Muscle of leg (tissue), 16 donors: ENCODE data around the gene CITED4. TPM values are rescaled to one million over a fixed set of nuclear protein-coding genes. Genes with fewer than 3 reads are reported as not detected.
A peak's percentile ranks its signal among the peaks of the same experiment; 100 is the strongest.

Experiments used
- DNase-seq: peaks from one replicate; pipeline ENCODE4 v3.0.0; 2013
- H3K27ac ChIP-seq: one replicate; pipeline ENCODE4 v1.5.1; 2013; ENCODE audit warnings: mild to moderate bottlenecking, low read length, control low read depth
- H3K27me3 ChIP-seq: one replicate; pipeline ENCODE4 v1.6.1; 2013; ENCODE audit warnings: low read length; ENCODE audit not compliant: control insufficient read depth, insufficient read depth
- H3K36me3 ChIP-seq: one replicate; pipeline ENCODE4 v1.6.1; 2013; ENCODE audit warnings: low read length; ENCODE audit not compliant: control insufficient read depth, insufficient read depth
- H3K4me1 ChIP-seq: one replicate; pipeline ENCODE4 v1.6.1; 2013; ENCODE audit warnings: low read length; ENCODE audit not compliant: control insufficient read depth, insufficient read depth
- H3K4me3 ChIP-seq: one replicate; pipeline ENCODE4 v1.5.1; 2013; ENCODE audit warnings: low read length, control low read depth
- H3K9me3 ChIP-seq: replicated peaks from 2 replicates; pipeline ENCODE4 v1.6.1; 2013; ENCODE audit warnings: low read depth, low read length; ENCODE audit not compliant: control insufficient read depth
- WGBS: methylation state at CpG from one replicate; pipeline ENCODE4 v1.1.5; 2013; ENCODE audit warnings: missing lambda C conversion rate; ENCODE audit not compliant: insufficient coverage; 5-methylcytosine and 5-hydroxymethylcytosine counted together
- long read RNA-seq, 11 donors: transcript quantifications; one replicate each; lab custom pipeline, GENCODE V29; 2026
- polyA plus RNA-seq, 8 donors: library from polyadenylated mRNA; unstranded; fragments of 120-200 nt; gene quantifications; one replicate each; pipeline versions ENCODE4 v1.2.1 to v1.2.3, GENCODE V29; 2013; ENCODE audit warnings: inconsistent platforms in 1 of 8, low replicate concordance in 1 of 8; ENCODE audit not compliant: insufficient read length in 8 of 8, insufficient read depth in 1 of 8
- total RNA-seq: library from RNA; stranded (reverse); fragments of 120-200 nt; gene quantifications from one replicate; pipeline ENCODE4 v1.2.4, GENCODE V29; 2013

Gene CITED4, protein sequence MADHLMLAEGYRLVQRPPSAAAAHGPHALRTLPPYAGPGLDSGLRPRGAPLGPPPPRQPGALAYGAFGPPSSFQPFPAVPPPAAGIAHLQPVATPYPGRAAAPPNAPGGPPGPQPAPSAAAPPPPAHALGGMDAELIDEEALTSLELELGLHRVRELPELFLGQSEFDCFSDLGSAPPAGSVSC
- total RNA-seq = 1.5 TPM
- polyA plus RNA-seq = 1 to 10 TPM in 5 of 8 donors, under 1 TPM in 3; 0.95 to 3.2 (median 1.4) TPM
- long read RNA-seq, donor 1, transcript CITED4-201 (1 exons, 1,316 nt) = major isoform, 7 of 7 reads
- long read RNA-seq, donor 1, partial matches to known transcripts = 0 of 7 reads
- long read RNA-seq, donor 1, other reads (novel, unspliced or antisense) = 0 of 7 reads
- long read RNA-seq, donor 2, partial matches to known transcripts = 0 of 1 reads
- long read RNA-seq, donor 2, other reads (novel, unspliced or antisense) = 0 of 1 reads
- long read RNA-seq, donor 3, transcript CITED4-201 (1 exons, 1,316 nt) = major isoform, 7 of 7 reads
- long read RNA-seq, donor 3, partial matches to known transcripts = 0 of 7 reads
- long read RNA-seq, donor 3, other reads (novel, unspliced or antisense) = 0 of 7 reads
- long read RNA-seq, donor 4, partial matches to known transcripts = 0 of 4 reads
- long read RNA-seq, donor 4, other reads (novel, unspliced or antisense) = 0 of 4 reads
- long read RNA-seq, donor 5, partial matches to known transcripts = 0 of 4 reads
- long read RNA-seq, donor 5, other reads (novel, unspliced or antisense) = 0 of 4 reads
- long read RNA-seq, donor 6, transcript CITED4-201 (1 exons, 1,316 nt) = major isoform, 6 of 6 reads
- long read RNA-seq, donor 6, partial matches to known transcripts = 0 of 6 reads
- long read RNA-seq, donor 6, other reads (novel, unspliced or antisense) = 0 of 6 reads
- long read RNA-seq, donor 7, partial matches to known transcripts = 0 of 3 reads
- long read RNA-seq, donor 7, other reads (novel, unspliced or antisense) = 0 of 3 reads
- long read RNA-seq, donor 8, partial matches to known transcripts = 0 of 2 reads
- long read RNA-seq, donor 8, other reads (novel, unspliced or antisense) = 0 of 2 reads
- long read RNA-seq, donor 9, partial matches to known transcripts = 0 of 3 reads
- long read RNA-seq, donor 9, other reads (novel, unspliced or antisense) = 0 of 3 reads
- long read RNA-seq, donor 10, partial matches to known transcripts = 0 of 3 reads
- long read RNA-seq, donor 10, other reads (novel, unspliced or antisense) = 0 of 3 reads
- long read RNA-seq, donor 11, transcript CITED4-201 (1 exons, 1,316 nt) = major isoform, 5 of 5 reads
- long read RNA-seq, donor 11, partial matches to known transcripts = 0 of 5 reads
- long read RNA-seq, donor 11, other reads (novel, unspliced or antisense) = 0 of 5 reads

DNA sequence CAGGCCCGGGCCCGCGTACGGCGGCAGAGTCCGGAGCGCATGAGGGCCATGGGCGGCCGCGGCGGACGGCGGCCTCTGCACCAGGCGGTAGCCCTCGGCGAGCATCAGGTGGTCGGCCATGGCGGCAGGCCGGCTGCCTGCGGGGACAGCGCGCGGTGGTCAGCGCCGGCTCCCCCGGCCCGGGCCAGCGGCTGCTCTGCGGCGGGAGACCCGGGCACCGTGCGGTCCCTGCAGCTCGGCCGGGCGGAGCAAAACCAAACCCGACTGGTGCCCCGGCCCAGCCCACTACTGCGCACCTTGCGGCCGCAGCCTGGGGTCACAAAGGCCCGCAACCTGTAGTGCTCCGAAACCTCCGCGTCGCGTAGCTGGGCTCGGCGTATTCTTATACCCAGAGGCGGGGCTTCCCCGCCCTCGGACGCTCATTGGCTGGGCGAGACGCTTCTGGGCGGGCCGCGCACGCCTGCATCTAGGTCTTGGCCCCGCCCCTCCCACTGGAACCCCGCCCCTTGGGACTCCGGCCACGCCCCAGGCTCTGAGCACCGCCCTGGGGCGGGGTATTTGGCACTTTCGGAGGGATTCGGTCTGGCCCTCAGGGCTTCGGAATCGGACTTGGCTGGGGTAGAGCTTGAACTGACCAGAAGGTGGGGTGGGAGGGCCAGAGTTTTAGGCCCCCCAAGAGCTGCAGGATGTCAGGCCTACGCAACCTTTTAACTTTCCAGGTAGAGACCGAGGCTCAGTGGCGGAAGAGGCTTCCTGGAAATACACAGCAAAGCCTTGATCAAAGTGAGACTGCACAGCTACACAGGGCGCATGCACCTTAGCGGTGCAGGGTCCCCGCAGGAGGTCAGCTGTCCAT lies at the start of gene CITED4:
CITED4 (minus strand) TSS at position 356 of the 856 bp plus-strand sequence; CDS start at position 120, 236 bp downstream.
- H3K4me1 ChIP-seq = peaks cover 30% of the 10 kb centered on the region
- DNase-seq = peak; percentile 94
- H3K27ac ChIP-seq = no peak within 1 kb of the TSS
- H3K27me3 ChIP-seq = peaks cover 24% of the 10 kb centered on the region
- H3K36me3 ChIP-seq = no peaks in the 10 kb centered on the region
- WGBS = 1% methylated on average over 71 of the region's 75 CpGs
- H3K9me3 ChIP-seq = no peaks in the 10 kb centered on the region
- H3K4me3 ChIP-seq = peak within 1 kb of the TSS; percentile 50

DNA sequence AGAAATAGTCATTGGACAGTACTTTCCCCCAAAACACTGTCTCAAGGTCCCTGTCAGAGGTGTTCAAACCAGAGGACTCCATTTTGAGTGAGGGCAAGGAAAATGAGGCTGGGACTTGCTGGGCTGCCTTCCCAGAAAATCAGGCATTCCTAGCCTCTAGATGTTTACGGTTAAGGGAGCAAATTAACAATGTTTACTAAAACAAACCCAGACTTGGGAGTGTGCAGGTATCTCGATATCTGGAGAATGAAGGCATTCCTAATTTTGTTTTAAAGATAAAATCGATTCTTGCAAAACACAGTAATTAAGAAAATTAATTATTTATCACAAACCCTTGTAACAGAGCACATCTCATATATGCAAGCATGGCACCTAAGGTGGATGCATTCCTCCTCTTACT lies 48.9 kb upstream of the CITED4 start:
- no peak overlapping the region for H3K27ac ChIP-seq
- no peak for DNase-seq
- no peaks in the 10 kb centered on the region for H3K27me3 ChIP-seq
- no peaks in the 10 kb centered on the region for H3K4me1 ChIP-seq
- no peak overlapping the region for H3K4me3 ChIP-seq
- WGBS = no CpG with 5 or more reads among the region's 3 CpGs
- no peaks in the 10 kb centered on the region for H3K36me3 ChIP-seq
- no peaks in the 10 kb centered on the region for H3K9me3 ChIP-seq

DNA sequence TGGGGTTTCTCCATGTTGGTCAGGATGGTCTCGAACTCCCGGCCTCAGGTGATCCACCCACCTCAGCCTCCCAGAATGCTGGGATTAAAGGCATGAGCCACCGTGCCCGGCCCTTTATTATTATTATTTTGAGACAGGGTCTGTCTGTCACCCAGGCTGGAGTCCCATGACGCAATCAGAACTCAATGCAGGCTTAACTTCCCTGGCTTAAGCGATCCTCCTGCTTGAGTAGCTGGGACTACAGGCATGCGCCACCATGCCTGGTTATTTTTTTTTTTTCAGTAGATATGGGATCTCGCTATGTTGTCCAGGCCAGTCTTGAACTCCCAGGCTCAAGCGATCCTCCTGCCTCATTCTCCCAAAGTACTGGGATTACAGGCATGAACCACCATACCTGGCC lies 47.1 kb upstream of the CITED4 start:
- DNase-seq = no peak
- H3K9me3 ChIP-seq = no peaks in the 10 kb centered on the region
- H3K27me3 ChIP-seq = no peaks in the 10 kb centered on the region
- H3K4me3 ChIP-seq = no peak overlapping the region
- WGBS = 89% methylated on average over 5 of the region's 9 CpGs
- H3K27ac ChIP-seq = no peak overlapping the region
- no peaks in the 10 kb centered on the region for H3K4me1 ChIP-seq
- H3K36me3 ChIP-seq = no peaks in the 10 kb centered on the region

DNA sequence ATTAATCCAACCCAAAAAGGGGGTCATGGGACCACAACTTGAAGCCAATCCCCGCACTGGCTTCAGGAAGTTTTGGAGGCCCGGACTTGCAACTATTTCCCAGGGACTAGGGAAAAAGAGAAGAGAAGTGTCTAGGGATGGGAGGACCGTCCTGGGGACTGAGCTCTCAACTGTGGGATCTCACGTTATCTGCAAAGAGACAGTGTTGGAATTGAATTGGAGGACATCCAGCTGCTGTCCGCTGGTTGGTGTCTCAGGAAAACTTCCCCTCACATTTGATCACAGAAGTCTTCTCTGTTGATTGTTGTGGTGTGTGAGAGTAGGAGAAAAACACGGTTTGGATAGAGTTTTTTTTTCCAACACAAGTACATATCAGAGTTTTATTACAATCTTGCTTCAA lies 46.2 kb upstream of the CITED4 start:
- Histone ChIP-seq H3K27me3 (no peaks in the 10 kb centered on the region), H3K27ac (no peak overlapping the region), H3K36me3 (no peaks in the 10 kb centered on the region), H3K9me3 (no peaks in the 10 kb centered on the region), H3K4me1 (no peaks in the 10 kb centered on the region), H3K4me3 (no peak overlapping the region)
- DNase-seq = no peak
- 80% methylated on average over 1 of the region's 6 CpGs for WGBS

DNA sequence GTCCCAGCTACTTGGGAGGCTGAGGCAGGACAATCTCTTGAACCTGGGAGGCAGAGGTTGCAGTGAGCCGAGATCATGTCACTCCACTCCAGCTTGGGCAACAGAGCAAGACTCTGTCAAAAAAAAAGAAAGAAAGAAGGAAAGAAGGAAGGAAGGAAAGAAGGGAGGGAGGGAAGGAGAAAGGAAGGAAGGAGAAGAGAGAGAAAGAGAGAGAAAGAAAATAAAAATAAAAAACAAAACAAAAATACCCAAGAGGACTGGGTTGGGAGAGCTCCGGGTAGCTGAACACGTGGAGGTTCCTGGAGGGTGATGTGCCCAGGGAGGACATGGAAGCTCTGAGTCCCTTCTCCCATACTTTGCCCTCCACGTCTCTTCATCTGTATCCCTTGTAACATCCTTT lies 45.7 kb upstream of the CITED4 start:
- H3K27ac ChIP-seq = no peak overlapping the region
- H3K27me3 ChIP-seq = no peaks in the 10 kb centered on the region
- H3K4me1 ChIP-seq = no peaks in the 10 kb centered on the region
- H3K36me3 ChIP-seq = no peaks in the 10 kb centered on the region
- WGBS = no CpG with 5 or more reads among the region's 4 CpGs
- no peak overlapping the region for H3K4me3 ChIP-seq
- no peaks in the 10 kb centered on the region for H3K9me3 ChIP-seq
- no peak for DNase-seq

DNA sequence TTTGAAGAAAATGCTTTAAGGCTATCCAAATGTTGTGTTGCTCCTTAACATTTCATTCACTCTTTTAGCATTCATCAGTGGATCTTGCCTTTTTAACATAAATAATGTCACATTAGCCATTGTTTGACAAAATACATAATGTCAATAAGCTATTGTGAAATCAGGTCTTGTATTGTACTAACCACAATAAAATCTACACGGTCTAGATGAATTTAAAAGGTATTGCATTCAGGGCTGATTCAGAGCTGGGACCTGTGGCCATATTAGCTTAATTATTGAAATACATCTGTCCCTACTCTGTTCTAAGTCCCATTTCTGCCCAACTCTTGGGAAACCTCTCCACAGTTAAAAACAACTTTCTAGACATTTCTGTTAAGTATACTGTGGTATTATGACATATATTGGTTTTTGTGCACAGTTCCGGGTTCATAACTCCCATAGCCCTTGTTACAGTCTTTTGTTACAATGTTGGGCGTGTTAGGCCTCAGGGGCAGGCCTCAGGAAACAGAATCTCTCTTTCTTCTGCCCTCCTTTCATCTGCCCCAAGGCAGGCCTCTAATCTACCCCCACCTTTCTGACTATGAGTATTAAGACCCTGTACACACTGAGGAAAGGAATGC lies 44.7 kb upstream of the CITED4 start:
- Histone ChIP-seq H3K36me3 (no peaks in the 10 kb centered on the region), H3K4me1 (peaks cover 3% of the 10 kb centered on the region), H3K27ac (no peak overlapping the region), H3K9me3 (no peaks in the 10 kb centered on the region), H3K27me3 (no peaks in the 10 kb centered on the region), H3K4me3 (no peak overlapping the region)
- no peak for DNase-seq
- WGBS = no CpG with 5 or more reads among the region's 3 CpGs

DNA sequence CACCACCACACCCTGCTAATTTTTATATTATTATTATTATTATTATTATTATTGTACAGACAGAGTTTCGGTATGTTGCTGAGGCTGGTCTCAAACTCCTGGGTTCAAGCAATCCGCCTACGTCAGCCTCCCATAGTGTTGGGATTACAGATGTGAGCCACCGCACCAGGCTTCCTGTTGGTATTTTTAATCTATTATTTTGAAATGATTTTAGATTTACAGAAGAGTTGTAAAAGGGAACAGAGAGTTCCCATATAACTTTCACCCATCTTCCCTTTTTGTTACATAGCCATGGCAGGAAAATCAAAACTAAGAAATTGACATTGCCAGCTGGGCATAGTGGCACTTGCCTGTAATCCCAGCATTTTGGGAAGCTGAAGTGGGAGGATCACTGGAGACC lies 42.9 kb upstream of the CITED4 start:
- Histone ChIP-seq H3K4me3 (no peak overlapping the region), H3K4me1 (peaks cover 3% of the 10 kb centered on the region), H3K9me3 (no peaks in the 10 kb centered on the region), H3K27ac (no peak overlapping the region), H3K36me3 (no peaks in the 10 kb centered on the region), H3K27me3 (no peaks in the 10 kb centered on the region)
- no CpG with 5 or more reads among the region's 4 CpGs for WGBS
- DNase-seq = no peak

DNA sequence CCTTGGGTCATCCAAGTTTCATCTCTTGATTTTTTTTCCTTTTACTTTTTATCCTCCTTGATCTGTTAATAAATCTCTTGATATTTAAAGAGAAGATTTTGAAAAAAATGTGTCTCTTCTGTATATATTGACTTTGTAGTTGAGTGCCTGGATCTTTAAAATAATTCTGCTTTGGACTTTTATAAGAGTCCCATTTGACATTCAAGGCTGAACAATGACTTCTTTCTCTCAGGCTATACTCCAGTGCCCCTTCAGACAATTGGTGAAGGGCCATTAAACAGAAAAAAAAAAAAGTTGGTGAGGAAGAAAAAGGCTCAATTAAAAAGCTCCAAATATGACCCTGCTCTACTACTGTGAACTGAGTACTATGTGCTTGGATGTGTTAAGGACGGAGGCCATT lies 40.9 kb upstream of the CITED4 start:
- WGBS = no CpG with 5 or more reads among the region's 1 CpG
- Histone ChIP-seq H3K36me3 (no peaks in the 10 kb centered on the region), H3K27me3 (no peaks in the 10 kb centered on the region), H3K4me1 (peaks cover 3% of the 10 kb centered on the region), H3K27ac (no peak overlapping the region), H3K9me3 (no peaks in the 10 kb centered on the region), H3K4me3 (no peak overlapping the region)
- DNase-seq = no peak
